Tibial nerve (tissue), 3 donors: ENCODE data around the gene TMEM213.

Experiments
- CTCF ChIP-seq, 5 experiments: fragments of 200-600 bp in 3 of 5; fragments of 450-650 bp in 2 of 5; sonication (generic) in 3 of 5; IDR thresholded peaks; one replicate each; pipeline ENCODE4 v1.5.1; 2016 to 2019; ENCODE audit warnings: antibody characterized with exemption in 5 of 5, mild to moderate bottlenecking in 3 of 5, moderate library complexity in 2 of 5
- POLR2A ChIP-seq, 2 donors: fragments of 450-650 bp; IDR thresholded peaks; one replicate each; pipeline ENCODE4 v1.6.1; 2017; ENCODE audit warnings: antibody characterized with exemption in 2 of 2, mild to moderate bottlenecking in 2 of 2, moderate library complexity in 2 of 2

DNA sequence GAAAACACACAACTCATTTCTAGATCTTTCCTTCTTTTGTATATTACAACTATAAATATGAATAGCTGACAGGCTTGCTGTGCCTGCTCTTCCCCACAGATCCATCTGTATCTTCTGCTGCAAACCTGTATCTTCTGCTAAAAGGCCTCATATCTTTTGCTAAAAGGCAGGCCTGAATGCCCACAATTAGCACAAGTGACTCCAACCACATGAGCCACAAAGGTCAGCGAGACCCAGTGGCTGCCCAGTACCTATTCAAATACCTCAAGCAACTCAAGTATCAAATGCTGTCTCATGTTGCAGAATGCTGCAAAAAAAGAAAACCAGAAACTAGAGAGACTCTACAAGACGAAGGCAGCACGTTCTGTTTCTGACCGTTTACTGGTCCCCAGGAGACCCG, 54.7 kb downstream of the TMEM213 start:
- TF ChIP-seq CTCF (IDR thresholded peaks at IDR 0.05) = no peak
- TF ChIP-seq POLR2A (IDR thresholded peaks at IDR 0.05) = no peak
